GM21528 (cell line): ENCODE measurements around the gene TMEM129.
"Not testable (repeated sequence)": the region's sequence is repeated elsewhere in the genome, so short reads cannot be mapped to it uniquely, and the experiment has no call there.

ENCODE experiments used
- ATAC-seq: cut with Tn5 transposase; IDR thresholded peaks from one replicate; pipeline ENCODE4 v1.9.1; 2021; ENCODE audit warnings: mild to moderate bottlenecking, moderate library complexity; ENCODE audit not compliant: unreplicated experiment, low FRiP score

The TMEM129 gene

DNA sequence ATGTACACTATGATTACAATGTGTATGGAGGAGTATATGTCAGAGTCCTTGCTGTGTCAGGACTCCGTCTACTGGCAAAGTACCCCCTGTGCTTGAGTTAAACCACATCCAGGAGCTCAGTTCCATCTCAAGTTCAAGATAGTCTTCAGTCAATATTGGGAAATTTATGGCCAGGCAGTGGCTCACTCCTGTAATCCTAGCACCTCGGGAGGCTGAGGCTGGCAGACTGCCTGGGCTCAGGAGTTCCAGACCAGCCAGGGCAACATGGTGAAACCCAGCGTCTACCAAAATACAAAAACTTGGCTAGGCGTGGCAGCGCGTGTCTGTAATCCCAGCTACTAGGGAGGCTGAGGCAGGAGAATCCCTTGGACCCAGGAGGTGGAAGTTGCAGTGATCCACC, 14.8 kb downstream of the TMEM129 start:
- no peak for ATAC-seq

GRCh38 chr4:1705732-1706131, 15.4 kb downstream of the TMEM129 start:
- no peak for ATAC-seq

GRCh38 chr4:1703867-1704266, 17.3 kb downstream of the TMEM129 start:
- no peak for ATAC-seq

GRCh38 chr4:1701671-1702070, 19.5 kb downstream of the TMEM129 start:
- ATAC-seq = not testable (repeated sequence)

DNA sequence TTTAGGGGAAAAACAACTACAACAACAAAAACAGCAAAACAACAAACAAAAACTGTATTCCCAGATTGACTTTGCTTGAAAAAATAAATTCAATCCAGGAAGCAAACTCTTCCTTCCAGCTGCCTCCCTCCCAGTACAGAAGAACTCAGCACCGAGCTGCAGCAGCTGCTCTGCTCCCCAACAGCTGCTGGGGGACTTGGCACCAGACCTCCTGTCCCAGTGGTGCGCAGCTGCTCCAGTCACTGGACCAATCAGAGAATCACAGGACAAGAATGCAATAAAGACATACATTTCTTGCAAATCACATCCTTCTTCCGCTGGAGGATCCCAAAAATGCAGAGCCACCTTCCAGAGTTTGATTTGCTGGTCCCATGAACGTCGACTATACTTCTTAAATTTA, 25.2 kb downstream of the TMEM129 start:
- ATAC-seq = no peak

- ATAC-seq = no peak
Observed at GRCh38 chr4:1693131-1693896, 27.8 kb downstream of the TMEM129 start.

- ATAC-seq = no peak
Observed at GRCh38 chr4:1691737-1692373, 29.3 kb downstream of the TMEM129 start.

GRCh38 chr4:1690698-1691097, 30.4 kb downstream of the TMEM129 start:
- no peak for ATAC-seq

- no peak for ATAC-seq
Observed at GRCh38 chr4:1686440-1687036, 34.6 kb downstream of the TMEM129 start.

GRCh38 chr4:1685235-1686150, 35.6 kb downstream of the TMEM129 start:
- no peak for ATAC-seq

- peak; percentile 9 for ATAC-seq
Observed at GRCh38 chr4:1684506-1685234, 36.5 kb downstream of the TMEM129 start.

DNA sequence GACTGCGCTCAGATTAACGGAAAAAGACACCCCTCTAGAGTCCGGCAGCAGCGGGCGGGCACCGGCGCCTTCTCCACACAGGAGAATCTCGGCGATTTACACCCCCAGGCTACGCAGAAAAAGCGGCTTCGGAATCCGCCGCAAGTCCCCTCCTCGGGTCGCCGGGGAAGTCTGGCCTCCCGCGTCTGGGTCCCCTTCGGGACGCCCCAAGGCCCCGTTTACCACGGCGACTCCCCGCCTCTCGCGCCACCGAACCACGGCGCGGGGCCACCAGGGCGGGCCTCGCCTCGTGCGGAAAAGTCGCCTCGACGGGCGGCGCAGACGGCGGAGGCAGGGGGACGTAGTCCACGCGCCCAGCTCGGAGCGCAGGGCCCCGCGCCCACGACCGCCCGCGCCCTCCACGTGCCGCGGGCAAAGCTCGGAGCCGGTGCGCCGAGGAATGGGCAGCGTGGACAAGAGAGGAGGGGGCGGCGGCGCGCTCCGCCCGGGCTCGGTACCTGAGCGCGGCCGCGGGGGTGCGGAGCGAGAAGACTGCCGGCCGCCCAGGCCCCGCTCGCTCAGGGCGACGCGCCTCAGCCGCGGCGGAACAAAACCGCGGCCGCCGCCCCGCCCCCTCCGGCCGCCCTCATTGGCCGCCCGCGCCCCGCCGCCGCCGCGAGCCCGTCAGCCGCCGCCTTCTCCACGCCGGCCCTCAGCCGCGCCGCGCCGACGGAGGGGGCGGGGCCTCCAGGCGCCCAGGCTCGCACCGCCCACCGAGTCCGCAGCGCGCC, 37.2 kb downstream of the TMEM129 start, which contains the start of gene FAM53A:
Gene FAM53A, minus strand, starts transcription at position 578 of the 770 bp plus-strand sequence. CDS start 15,572 bp downstream, outside the sequence.
- ATAC-seq = peak; percentile 76

GRCh38 chr4:1683261-1683735, 37.8 kb downstream of the TMEM129 start:
- ATAC-seq = no peak

DNA sequence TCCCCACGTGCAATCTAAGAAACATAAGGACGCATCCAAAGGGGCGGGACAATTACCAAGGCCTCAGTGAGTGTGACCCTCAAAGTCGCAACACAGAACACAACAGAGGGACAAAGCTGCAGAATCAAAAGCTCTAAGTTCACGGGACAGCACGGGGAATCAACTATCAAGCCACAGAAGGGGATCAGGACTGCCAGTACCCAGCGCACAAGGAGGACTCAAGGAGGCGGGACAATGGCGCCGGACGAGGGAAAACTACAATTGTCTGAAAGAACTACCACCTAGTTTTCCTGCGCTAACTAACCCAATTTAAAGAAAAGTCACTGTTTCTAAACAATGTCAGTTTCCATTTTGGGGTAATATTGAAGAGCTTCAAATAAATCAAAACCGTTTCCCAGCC, 38.3 kb downstream of the TMEM129 start:
- ATAC-seq = no peak

- ATAC-seq = no peak
Observed at GRCh38 chr4:1678244-1678643, 42.9 kb downstream of the TMEM129 start.

- no peak for ATAC-seq
Observed at GRCh38 chr4:1676605-1677525, 44.3 kb downstream of the TMEM129 start.

DNA sequence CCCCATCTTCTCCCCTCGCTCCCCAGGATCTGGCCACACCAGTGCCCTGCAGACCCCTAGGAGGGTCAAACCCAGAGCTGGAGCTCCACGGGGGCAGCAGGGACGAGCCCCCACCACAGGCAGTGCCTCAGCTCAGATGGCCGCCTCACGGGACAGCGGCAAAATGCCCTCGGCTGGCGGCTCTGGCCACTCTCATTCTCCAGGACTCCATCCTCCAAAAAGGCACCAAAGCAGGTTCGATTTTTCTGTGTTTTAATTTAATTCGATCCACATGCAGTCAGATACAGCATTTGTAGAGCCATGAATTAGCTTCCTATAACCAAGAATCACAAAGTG, 45.4 kb downstream of the TMEM129 start:
- ATAC-seq = no peak

GRCh38 chr4:1675136-1675801, 45.9 kb downstream of the TMEM129 start:
- no peak for ATAC-seq
